HFFc6 (cell line): ENCODE results near the gene NOX4. TPM values are rescaled to one million over a fixed set of nuclear protein-coding genes. Genes with fewer than 3 reads are reported as not detected.

Experiments used
- DNase-seq: peaks from one replicate; pipeline ENCODE4 v3.0.0-alpha.2; 2018
- H3K27ac Mint-ChIP-seq: 2 replicates; pipeline ENCODE4 v1.8.0; 2020; ENCODE audit warnings: mild to moderate bottlenecking, mixed read lengths
- H3K27me3 Mint-ChIP-seq: 2 replicates; pipeline ENCODE4 v1.8.0; 2021; ENCODE audit warnings: mild to moderate bottlenecking, moderate library complexity, mixed read lengths; ENCODE audit not compliant: insufficient read depth
- H3K36me3 Mint-ChIP-seq: 2 replicates; pipeline ENCODE4 v1.8.0; 2021; ENCODE audit warnings: low read depth, mixed read lengths
- H3K4me1 Mint-ChIP-seq: 2 replicates; pipeline ENCODE4 v1.8.0; 2020; ENCODE audit warnings: low read depth, mixed read lengths
- H3K4me3 Mint-ChIP-seq: 2 replicates; pipeline ENCODE4 v1.8.0; 2020; ENCODE audit warnings: mild to moderate bottlenecking, moderate library complexity, mixed read lengths
- H3K9me3 Mint-ChIP-seq: 2 replicates; pipeline ENCODE4 v1.8.0; 2020; ENCODE audit warnings: mild to moderate bottlenecking, mixed read lengths
- total RNA-seq, 6 experiments: library from RNA; stranded (reverse); fragmentation: NEBNext Ultra II Directional; extraction: Animal tissue kit (Norgen Biotek cat#: 25700); gene quantifications; 2 replicates in 1 of 6; 3 replicates in 5 of 6; pipeline ENCODE4 v1.2.3, GENCODE V29; 2021
- TF ChIP-seq, protein P1 (sequence below): fragments of 200-600 bp; sonication (generic); IDR thresholded peaks from 2 replicates; pipeline ENCODE4 v1.5.0; 2021; ENCODE audit warnings: antibody characterized with exemption, mild to moderate bottlenecking

Gene NOX4
- total RNA-seq, 6 experiments from 2014 or later, result 2.2 to 5.0 (median 3.2) TPM

DNA sequence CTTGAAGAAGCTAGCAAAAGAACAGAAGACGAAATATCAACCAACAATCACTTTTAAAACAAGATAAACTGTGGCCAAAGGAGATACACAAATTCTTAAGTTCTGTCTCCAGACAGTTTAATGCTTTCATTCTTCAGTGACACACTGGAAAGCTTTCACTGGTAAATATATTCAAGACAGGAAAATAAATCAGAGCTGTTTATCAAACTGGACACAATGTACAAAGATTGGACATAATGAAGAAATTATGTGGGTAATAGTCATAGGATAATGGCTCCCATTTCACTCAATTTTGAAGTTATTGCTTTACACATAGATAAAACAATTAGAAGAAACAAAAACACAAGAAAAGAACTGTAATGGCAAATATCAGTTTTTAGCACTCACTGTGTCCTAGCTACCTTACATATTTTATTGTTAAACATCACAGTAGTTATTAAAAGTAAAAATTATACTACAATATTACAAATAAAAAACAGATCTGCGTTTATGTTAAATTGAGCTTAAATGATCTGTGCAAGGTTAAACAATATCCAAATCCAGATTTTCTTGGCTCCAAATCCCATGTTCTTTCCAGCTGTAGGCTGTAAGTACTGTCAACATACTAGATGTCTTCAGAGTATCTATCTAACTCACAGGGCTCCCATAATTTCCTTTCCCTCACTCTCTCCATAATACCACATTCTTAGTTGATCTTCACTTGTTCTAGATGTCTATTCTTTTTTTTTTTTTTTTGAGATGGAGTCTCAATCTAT lies 38.6 kb upstream of the NOX4 start:
- H3K9me3 Mint-ChIP-seq, result no peaks in the 10 kb centered on the region
- no peak overlapping the region for H3K27ac Mint-ChIP-seq
- H3K4me3 Mint-ChIP-seq, result no peak overlapping the region
- H3K4me1 Mint-ChIP-seq, result no peaks in the 10 kb centered on the region
- no peaks in the 10 kb centered on the region for H3K36me3 Mint-ChIP-seq
- H3K27me3 Mint-ChIP-seq, result no peaks in the 10 kb centered on the region; the same call in 1 of the 2 replicates
- DNase-seq, result no peak
- TF ChIP-seq, protein P1, sequence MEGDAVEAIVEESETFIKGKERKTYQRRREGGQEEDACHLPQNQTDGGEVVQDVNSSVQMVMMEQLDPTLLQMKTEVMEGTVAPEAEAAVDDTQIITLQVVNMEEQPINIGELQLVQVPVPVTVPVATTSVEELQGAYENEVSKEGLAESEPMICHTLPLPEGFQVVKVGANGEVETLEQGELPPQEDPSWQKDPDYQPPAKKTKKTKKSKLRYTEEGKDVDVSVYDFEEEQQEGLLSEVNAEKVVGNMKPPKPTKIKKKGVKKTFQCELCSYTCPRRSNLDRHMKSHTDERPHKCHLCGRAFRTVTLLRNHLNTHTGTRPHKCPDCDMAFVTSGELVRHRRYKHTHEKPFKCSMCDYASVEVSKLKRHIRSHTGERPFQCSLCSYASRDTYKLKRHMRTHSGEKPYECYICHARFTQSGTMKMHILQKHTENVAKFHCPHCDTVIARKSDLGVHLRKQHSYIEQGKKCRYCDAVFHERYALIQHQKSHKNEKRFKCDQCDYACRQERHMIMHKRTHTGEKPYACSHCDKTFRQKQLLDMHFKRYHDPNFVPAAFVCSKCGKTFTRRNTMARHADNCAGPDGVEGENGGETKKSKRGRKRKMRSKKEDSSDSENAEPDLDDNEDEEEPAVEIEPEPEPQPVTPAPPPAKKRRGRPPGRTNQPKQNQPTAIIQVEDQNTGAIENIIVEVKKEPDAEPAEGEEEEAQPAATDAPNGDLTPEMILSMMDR, result no peak

DNA sequence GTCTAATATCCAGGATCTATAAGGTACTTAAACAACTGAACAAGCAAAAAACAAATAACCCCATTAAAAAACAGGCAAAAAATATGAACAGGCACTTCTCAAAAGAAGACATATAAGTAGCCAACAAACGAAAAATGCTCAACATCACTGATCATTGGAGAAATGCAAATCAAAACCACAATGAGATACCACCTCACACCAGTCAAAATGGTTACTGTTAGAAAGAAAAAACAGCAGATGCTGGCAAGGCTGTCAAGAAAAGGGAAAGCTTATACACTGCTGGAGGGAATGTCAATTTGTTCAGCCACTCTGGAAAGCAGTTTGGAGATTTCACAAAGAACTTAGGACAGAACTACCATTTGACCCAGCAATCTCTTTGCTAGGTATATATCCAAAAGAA lies 30.6 kb upstream of the NOX4 start:
- Mint-ChIP-seq H3K4me3 (peak overlapping the region; percentile 57), H3K27me3 (no peaks in the 10 kb centered on the region; the same call in 1 of the 2 replicates), H3K36me3 (no peaks in the 10 kb centered on the region), H3K27ac (peak overlapping the region; percentile 44), H3K9me3 (no peaks in the 10 kb centered on the region), H3K4me1 (peaks cover 60% of the 10 kb centered on the region)
- DNase-seq, result no peak
- TF ChIP-seq, protein P1, result no peak

DNA sequence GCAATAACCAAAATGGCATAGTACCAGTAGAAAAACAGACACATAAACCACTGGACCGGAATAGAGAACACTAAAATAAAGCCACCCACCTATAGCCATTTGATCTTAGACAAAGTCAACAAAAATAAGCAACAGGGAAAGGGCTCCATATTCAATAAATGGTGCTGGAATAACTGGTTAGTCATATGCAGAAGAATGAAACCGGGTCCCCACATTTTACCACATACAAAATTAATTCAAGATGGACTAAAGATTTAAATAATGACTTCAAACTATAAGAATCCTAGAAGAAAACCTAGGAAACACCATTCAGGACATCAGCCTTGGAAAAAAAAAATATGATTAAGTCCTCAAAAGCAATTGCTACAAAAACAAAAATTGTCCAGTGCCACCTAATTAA lies 30.1 kb upstream of the NOX4 start:
- no peaks in the 10 kb centered on the region; the same call in 1 of the 2 replicates for H3K27me3 Mint-ChIP-seq
- H3K9me3 Mint-ChIP-seq, result no peaks in the 10 kb centered on the region
- DNase-seq, result peak; percentile 38
- H3K36me3 Mint-ChIP-seq, result no peaks in the 10 kb centered on the region
- peaks cover 65% of the 10 kb centered on the region for H3K4me1 Mint-ChIP-seq
- peak overlapping the region; percentile 57 for H3K4me3 Mint-ChIP-seq
- H3K27ac Mint-ChIP-seq, result peak overlapping the region; percentile 44
- TF ChIP-seq, protein P1, result no peak

DNA sequence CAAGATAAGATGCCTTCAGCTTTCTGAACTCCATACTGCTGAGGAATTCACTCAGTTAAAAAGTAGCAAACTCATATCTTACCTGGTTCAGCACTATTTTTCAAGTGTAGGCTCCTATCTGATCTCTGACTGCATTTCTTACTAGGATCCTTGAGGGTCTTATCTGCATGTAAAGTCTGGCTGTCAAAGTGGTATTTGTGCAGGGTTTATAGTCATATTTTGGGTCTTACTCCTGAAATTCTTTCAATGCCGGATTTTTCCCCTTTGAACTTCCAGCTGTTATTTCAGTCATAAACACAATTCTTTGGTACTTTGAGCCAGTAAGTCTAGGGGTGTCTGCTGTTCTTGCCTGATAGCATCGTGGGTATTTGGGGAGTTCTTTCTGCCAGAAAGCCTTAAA lies 25.3 kb upstream of the NOX4 start:
- Mint-ChIP-seq H3K27me3 (no peaks in the 10 kb centered on the region; the same call in 1 of the 2 replicates), H3K4me3 (no peak overlapping the region), H3K4me1 (peaks cover 54% of the 10 kb centered on the region), H3K27ac (no peak overlapping the region), H3K9me3 (peaks cover 8% of the 10 kb centered on the region; the same call in 1 of the 2 replicates), H3K36me3 (0 out of 2 replicates have a peak, but pooled peaks cover 6% of the 10 kb centered on the region)
- TF ChIP-seq, protein P1, result no peak
- no peak for DNase-seq

DNA sequence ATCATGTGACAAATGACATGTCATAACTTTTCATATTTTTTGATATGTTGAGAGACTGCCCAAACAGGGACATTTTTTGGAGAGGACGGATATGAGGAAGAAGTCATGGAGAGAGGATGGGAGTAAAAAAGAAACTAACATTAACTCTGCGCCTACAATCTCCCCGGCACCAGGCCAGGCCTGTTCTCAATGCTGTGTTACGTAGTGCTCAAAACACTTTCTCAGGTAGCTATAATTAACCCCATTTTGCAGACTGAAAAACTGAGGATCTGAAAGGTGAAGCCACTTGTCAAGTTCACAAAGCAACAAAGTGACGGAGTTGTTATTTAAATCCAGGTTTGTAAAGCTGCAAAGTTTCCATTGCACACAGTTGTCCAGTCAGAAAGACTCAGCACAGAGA lies 17.4 kb upstream of the NOX4 start:
- no peaks in the 10 kb centered on the region for H3K9me3 Mint-ChIP-seq
- no peak overlapping the region for H3K27ac Mint-ChIP-seq
- H3K36me3 Mint-ChIP-seq, result no peaks in the 10 kb centered on the region
- TF ChIP-seq, protein P1, result no peak
- no peak for DNase-seq
- no peaks in the 10 kb centered on the region for H3K27me3 Mint-ChIP-seq
- H3K4me1 Mint-ChIP-seq, result peaks cover 30% of the 10 kb centered on the region
- H3K4me3 Mint-ChIP-seq, result no peak overlapping the region
